HCT116 (cell line): ENCODE measurements around the gene COL28A1. TPM values are rescaled to one million over a fixed set of nuclear protein-coding genes. Genes with fewer than 3 reads are reported as not detected.

Source experiments
- ATAC-seq: fragments of 200-7000 bp; cut with Tn5 transposase; 2 replicates; pipeline ENCODE4 v1.9.1; 2020; ENCODE audit warnings: mild to moderate bottlenecking, moderate library complexity
- BruUV-seq: library from RNA; stranded (reverse); fragments of 400-500 nt; replicated peaks from 2 replicates; lab custom pipeline; 2021; lab: Mats Ljungman, UMichigan
- CTCF ChIA-PET: fragments of 300-600 bp; sonication (Branson Sonifier 250); formaldehyde crosslinking; loops from one replicate; lab custom pipeline; 2021; ENCODE audit warnings: antibody characterized with exemption; lab: Charles Lee
- POLR2A ChIA-PET: fragments of 300-600, 350-600 bp; sonication (Branson Sonifier 250); formaldehyde crosslinking; loops from one replicate; lab custom pipeline; 2021; ENCODE audit warnings: antibody characterized with exemption; lab: Charles Lee
- RAD21 ChIA-PET, 2 experiments: fragments of 300-600 bp; sonication (Branson Sonifier 250); formaldehyde crosslinking; loops; one replicate each; lab custom pipeline; 2023; ENCODE audit warnings: low total read pairs in 2 of 2; ENCODE audit not compliant: uncharacterized antibody in 2 of 2, unreplicated experiment in 2 of 2, low non-redundant PET in 1 of 2; lab: Charles Lee
- DNase-seq: peaks from one replicate; pipeline ENCODE4 v3.0.0-alpha.2; 2010; ENCODE audit warnings: low read depth, low spot score
- H2AFZ ChIP-seq: fragments of 200-600 bp; shearing (Covaris generic), sonication (generic); 2 replicates; pipeline ENCODE4 v1.6.1; 2017; ENCODE audit warnings: low read depth, mixed run types, mixed read lengths, antibody characterized with exemption, low read length; ENCODE audit not compliant: poor library complexity, severe bottlenecking
- H3K27ac ChIP-seq: 2 replicates; pipeline ENCODE4 v1.5.1; 2012; ENCODE audit warnings: low read depth, low read length
- H3K27me3 ChIP-seq: fragments of 200-600 bp; sonication (generic); 2 replicates; pipeline ENCODE4 v1.6.1; 2016; ENCODE audit warnings: mixed run types, low read length, mixed read lengths; ENCODE audit not compliant: insufficient read depth
- H3K36me3 ChIP-seq, 2 experiments: fragments of 200-500 bp in 1 of 2; fragments of 200-600 bp in 1 of 2; sonication (Bioruptor generic) in 1 of 2; sonication (generic) in 1 of 2; 2 replicates each; pipeline versions ENCODE4 v1.5.1 to v1.6.1; 2014 to 2016; ENCODE audit warnings: low read length in 2 of 2, inconsistent platforms in 1 of 2, mixed read lengths in 1 of 2, mixed run types in 1 of 2; ENCODE audit not compliant: insufficient read depth in 2 of 2, control insufficient read depth in 1 of 2
- H3K4me1 ChIP-seq, 2 experiments: fragments of 200-600 bp in 1 of 2; sonication (generic) in 1 of 2; 2 replicates each; pipeline versions ENCODE4 v1.5.1 to v1.6.1; 2012 to 2017; ENCODE audit warnings: low read length in 2 of 2, inconsistent platforms in 1 of 2, mild to moderate bottlenecking in 1 of 2, mixed read lengths in 1 of 2, mixed run types in 1 of 2, moderate library complexity in 1 of 2; ENCODE audit not compliant: insufficient read depth in 2 of 2, control insufficient read depth in 1 of 2
- H3K4me2 ChIP-seq: fragments of 200-600 bp; sonication (generic); 2 replicates; pipeline ENCODE4 v1.6.1; 2017; ENCODE audit warnings: mixed run types, low read length, mixed read lengths
- H3K4me3 ChIP-seq, 2 experiments: fragments of 200-600 bp in 1 of 2; sonication (generic) in 1 of 2; replicated peaks in 1 of 2; 2 replicates each; pipeline ENCODE4 v1.5.1; 2011 to 2016; ENCODE audit warnings: low read length in 2 of 2, control low read depth in 1 of 2, low read depth in 1 of 2, mild to moderate bottlenecking in 1 of 2, mixed read lengths in 1 of 2, mixed run types in 1 of 2
- H3K79me2 ChIP-seq: fragments of 200-600 bp; sonication (generic); 2 replicates; pipeline ENCODE4 v1.6.1; 2017; ENCODE audit warnings: mild to moderate bottlenecking, mixed run types, low read length, moderate library complexity, mixed read lengths; ENCODE audit not compliant: insufficient read depth
- H3K9ac ChIP-seq: fragments of 200-600 bp; sonication (generic); 2 replicates; pipeline ENCODE4 v1.6.1; 2016; ENCODE audit warnings: low read length, mixed read lengths
- H3K9me2 ChIP-seq: fragments of 200-600 bp; sonication (generic), shearing (Covaris generic); 2 replicates; pipeline ENCODE4 v1.6.1; 2017; ENCODE audit warnings: mixed run types, mild to moderate bottlenecking, moderate library complexity; ENCODE audit not compliant: insufficient read depth
- H3K9me3 ChIP-seq, 2 experiments: fragments of 200-500 bp in 1 of 2; fragments of 200-600 bp in 1 of 2; sonication (Bioruptor generic) in 1 of 2; sonication (generic) in 1 of 2; 2 replicates each; pipeline ENCODE4 v1.6.1; 2014 to 2017; ENCODE audit warnings: low read length in 2 of 2, mixed read lengths in 2 of 2, inconsistent platforms in 1 of 2, low read depth in 1 of 2, mild to moderate bottlenecking in 1 of 2, mixed run types in 1 of 2, moderate library complexity in 1 of 2; ENCODE audit not compliant: control insufficient read depth in 1 of 2, insufficient read depth in 1 of 2
- H4K20me1 ChIP-seq: fragments of 200-600 bp; sonication (generic), shearing (Covaris generic); 2 replicates; pipeline ENCODE4 v1.6.1; 2017; ENCODE audit warnings: mixed run types, mild to moderate bottlenecking, moderate library complexity; ENCODE audit not compliant: insufficient read depth
- ATF3 ChIP-seq: IDR thresholded peaks from 2 replicates; pipeline ENCODE4 v1.6.1; 2012
- CBX3 ChIP-seq: IDR thresholded peaks from 2 replicates; pipeline ENCODE4 v1.6.1; 2012; ENCODE audit warnings: low read depth
- CTCF ChIP-seq, 3 experiments: fragments of 200-600 bp in 1 of 3; sonication (generic) in 1 of 3; IDR thresholded peaks in 2 of 3; conservative IDR thresholded peaks in 1 of 3; 2 replicates each; pipeline ENCODE4 v1.5.1; 2012 to 2017; ENCODE audit warnings: low read depth in 2 of 3, low read length in 2 of 3, antibody characterized with exemption in 1 of 3, borderline replicate concordance in 1 of 3, control low read depth in 1 of 3, mild to moderate bottlenecking in 1 of 3, mixed read lengths in 1 of 3, mixed run types in 1 of 3, moderate library complexity in 1 of 3; ENCODE audit not compliant: insufficient read depth in 1 of 3
- ELF1 ChIP-seq: IDR thresholded peaks from 2 replicates; pipeline ENCODE4 v1.6.1; 2012; ENCODE audit warnings: low read depth, borderline replicate concordance
- EZH2 ChIP-seq: fragments of 200-600 bp; sonication (generic); IDR thresholded peaks from 2 replicates; pipeline ENCODE4 v1.6.1; 2017; ENCODE audit warnings: antibody characterized with exemption, mixed run types
- JUND ChIP-seq: IDR thresholded peaks from 2 replicates; pipeline ENCODE4 v1.6.1; 2012
- POLR2AphosphoS5 ChIP-seq: IDR thresholded peaks from 2 replicates; pipeline ENCODE4 v1.6.1; 2011; ENCODE audit warnings: mild to moderate bottlenecking, low read depth, low read length, moderate library complexity
- RAD21 ChIP-seq: IDR thresholded peaks from 2 replicates; pipeline ENCODE4 v1.6.1; 2012; ENCODE audit warnings: low read depth, mild to moderate bottlenecking
- REST ChIP-seq: IDR thresholded peaks from 2 replicates; pipeline ENCODE4 v1.6.1; 2012; ENCODE audit warnings: low read depth
- SIN3A ChIP-seq: IDR thresholded peaks from 2 replicates; pipeline ENCODE4 v1.6.1; 2012; ENCODE audit warnings: low read depth
- SP1 ChIP-seq: IDR thresholded peaks from 2 replicates; pipeline ENCODE4 v1.6.1; 2012; ENCODE audit warnings: low read depth
- SRF ChIP-seq: IDR thresholded peaks from 2 replicates; pipeline ENCODE4 v1.6.1; 2012; ENCODE audit warnings: low read depth
- YY1 ChIP-seq: IDR thresholded peaks from 2 replicates; pipeline ENCODE4 v1.6.1; 2011; ENCODE audit warnings: low read length, low read depth, moderate library complexity, mild to moderate bottlenecking; ENCODE audit not compliant: insufficient replicate concordance; ENCODE audit errors: extremely low read depth
- ZBTB33 ChIP-seq: IDR thresholded peaks from 2 replicates; pipeline ENCODE4 v1.6.1; 2011; ENCODE audit warnings: mild to moderate bottlenecking, low read length, moderate library complexity; ENCODE audit not compliant: insufficient replicate concordance; ENCODE audit errors: extremely low read depth
- ZFX ChIP-seq: fragments of 450-650 bp; IDR thresholded peaks from 2 replicates; pipeline ENCODE4 v1.6.1; 2017
- intact Hi-C: fragments of 100-400 bp; cut with micrococcal nuclease; formaldehyde crosslinking; loops from 2 replicates; pipeline ENCODE4 v1.10.0; 2022
- total RNA-seq: library from RNA; stranded (reverse); gene quantifications from one replicate; pipeline ENCODE4 v1.2.1, GENCODE V29; 2021; ENCODE audit not compliant: unreplicated experiment

COL28A1 gene
- total RNA-seq, 1 experiment from 2014 or later, result 0.12 TPM

GRCh38 chr7:7317850-7318249, 217.8 kb downstream of the COL28A1 start:
- no peaks in the 10 kb centered on the region for H3K36me3 ChIP-seq
- ChIA-PET RAD21 (no interaction called here), CTCF (no interaction called here), POLR2A (no interaction called here)
- H3K27me3 ChIP-seq, result no peaks in the 10 kb centered on the region
- no peaks in the 10 kb centered on the region for H3K9me3 ChIP-seq
- TF ChIP-seq ATF3 (no peak), CTCF (IDR thresholded peaks at IDR 0.05 in 2 of 3, conservative IDR thresholded peaks at IDR 0.05 in 1 of 3; ENCODE audit: borderline replicate concordance in 1 of 3, insufficient read depth in 1 of 3, low read depth in 2 of 3, low read length in 2 of 3) (no peak), EZH2 (no peak), SRF (no peak), RAD21 (no peak), ZBTB33 (no peak), ZFX (no peak), SIN3A (no peak), CBX3 (no peak), REST (no peak), ELF1 (no peak), POLR2AphosphoS5 (no peak), YY1 (no peak), JUND (no peak), SP1 (no peak)
- no TSS peak for BruUV-seq
- ATAC-seq (no peak), DNase-seq (no peak)
- no peaks in the 10 kb centered on the region for H3K9me2 ChIP-seq
- H3K27ac ChIP-seq, result no peak overlapping the region
- H2AFZ ChIP-seq, result no peak overlapping the region
- no peak overlapping the region for H3K4me2 ChIP-seq
- no peak overlapping the region for H3K4me3 ChIP-seq
- no peaks in the 10 kb centered on the region for H3K4me1 ChIP-seq
- no peaks in the 10 kb centered on the region for H4K20me1 ChIP-seq
- intact Hi-C loops, result no loop called here
- no peaks in the 10 kb centered on the region for H3K79me2 ChIP-seq
- no peak overlapping the region for H3K9ac ChIP-seq
